IMR-90 (cell line): Measurements from ENCODE around the gene DOK3. TPM values are rescaled to one million over a fixed set of nuclear protein-coding genes. Genes with fewer than 3 reads are reported as not detected.
A peak's percentile ranks its signal among the peaks of the same experiment; 100 is the strongest.

Experiments
- ATAC-seq: fragments of 200-7000 bp; cut with Tn5 transposase; 2 replicates; pipeline ENCODE4 v1.9.1; 2020; ENCODE audit warnings: low read depth, mild to moderate bottlenecking, moderate library complexity
- BruUV-seq: library from RNA; stranded (reverse); fragments of 400-500 nt; replicated peaks from 2 replicates; lab custom pipeline; 2021; lab: Mats Ljungman, UMichigan
- CTCF ChIA-PET: fragments of 300-600 bp; formaldehyde crosslinking; extraction: SDS; loops from one replicate; lab custom pipeline; 2021; ENCODE audit warnings: antibody characterized with exemption; lab: Yijun Ruan, JAX
- POLR2A ChIA-PET: fragments of 300-600 bp; sonication (Branson Sonifier 250); formaldehyde crosslinking; loops from one replicate; lab custom pipeline; 2022; ENCODE audit warnings: antibody characterized with exemption; ENCODE audit not compliant: unreplicated experiment; lab: Charles Lee
- DNase-seq: peaks from one replicate; pipeline ENCODE4 v3.0.0; 2013
- H2AFZ ChIP-seq: replicated peaks from 2 replicates; pipeline ENCODE3; 2013; ENCODE audit warnings: low read length, mild to moderate bottlenecking; ENCODE audit not compliant: poor library complexity
- H2AK5ac ChIP-seq: 2 replicates; pipeline ENCODE4 v1.6.1; 2013; ENCODE audit warnings: low read depth, low read length, inconsistent platforms
- H2AK9ac ChIP-seq: replicated peaks from 2 replicates; pipeline ENCODE3; 2013; ENCODE audit warnings: mild to moderate bottlenecking, low read depth, low read length, moderate library complexity; ENCODE audit not compliant: poor library complexity
- H2BK120ac ChIP-seq: 2 replicates; pipeline ENCODE4 v1.6.1; 2013; ENCODE audit warnings: low read depth, low read length, inconsistent platforms
- H2BK15ac ChIP-seq: 3 replicates; pipeline ENCODE4 v1.6.1; 2013; ENCODE audit warnings: low read depth, low read length, inconsistent platforms
- H2BK20ac ChIP-seq: 2 replicates; pipeline ENCODE4 v1.6.1; 2013; ENCODE audit warnings: low read depth, mild to moderate bottlenecking, inconsistent platforms, low read length, moderate library complexity
- H2BK5ac ChIP-seq: 2 replicates; pipeline ENCODE4 v1.6.1; 2013; ENCODE audit warnings: mild to moderate bottlenecking, low read depth, low read length, inconsistent platforms; ENCODE audit not compliant: poor library complexity, severe bottlenecking
- H3K14ac ChIP-seq: replicated peaks from 2 replicates; pipeline ENCODE4 v1.6.1; 2013; ENCODE audit warnings: low read depth, low read length, inconsistent platforms
- H3K18ac ChIP-seq: 2 replicates; pipeline ENCODE4 v1.6.1; 2013; ENCODE audit warnings: low read depth, low read length, control low read depth
- H3K23ac ChIP-seq: 2 replicates; pipeline ENCODE4 v1.6.1; 2013; ENCODE audit warnings: low read depth, low read length, inconsistent platforms
- H3K27ac ChIP-seq: 2 replicates; pipeline ENCODE4 v1.5.1; 2013; ENCODE audit warnings: mild to moderate bottlenecking, control low read depth, low read length; ENCODE audit not compliant: insufficient read depth
- H3K27me3 ChIP-seq: 2 replicates; pipeline ENCODE4 v1.6.1; 2013; ENCODE audit warnings: low read length; ENCODE audit not compliant: control insufficient read depth, insufficient read depth
- H3K36me3 ChIP-seq: 2 replicates; pipeline ENCODE4 v1.6.1; 2013; ENCODE audit warnings: low read length, mixed read lengths; ENCODE audit not compliant: control insufficient read depth, insufficient read depth
- H3K4ac ChIP-seq: 2 replicates; pipeline ENCODE4 v1.6.1; 2013; ENCODE audit warnings: low read depth, low read length, inconsistent platforms
- H3K4me1 ChIP-seq: 2 replicates; pipeline ENCODE4 v1.6.1; 2013; ENCODE audit warnings: low read length, mixed read lengths; ENCODE audit not compliant: control insufficient read depth, insufficient read depth
- H3K4me2 ChIP-seq: 2 replicates; pipeline ENCODE4 v1.6.1; 2013; ENCODE audit warnings: low read depth, mild to moderate bottlenecking, control low read depth, low read length, moderate library complexity
- H3K4me3 ChIP-seq: 2 replicates; pipeline ENCODE4 v1.5.1; 2013; ENCODE audit warnings: low read depth, mild to moderate bottlenecking, control low read depth, low read length, moderate library complexity; ENCODE audit not compliant: insufficient read depth
- H3K56ac ChIP-seq: 2 replicates; pipeline ENCODE4 v1.6.1; 2013; ENCODE audit warnings: low read length, inconsistent platforms; ENCODE audit not compliant: insufficient read depth; ENCODE audit errors: extremely low read depth
- H3K79me1 ChIP-seq, 2 experiments: 2 replicates each; pipeline ENCODE4 v1.6.1; 2013; ENCODE audit warnings: low read length in 2 of 2, inconsistent platforms in 1 of 2, low read depth in 1 of 2
- H3K9ac ChIP-seq: 2 replicates; pipeline ENCODE4 v1.6.1; 2013; ENCODE audit warnings: low read depth, low read length, control low read depth
- H3K9me1 ChIP-seq: 2 replicates; pipeline ENCODE4 v1.6.1; 2013; ENCODE audit warnings: low read length, inconsistent platforms; ENCODE audit not compliant: insufficient read depth
- H3K9me3 ChIP-seq: 2 replicates; pipeline ENCODE4 v1.6.1; 2013; ENCODE audit warnings: low read length; ENCODE audit not compliant: control insufficient read depth, insufficient read depth
- H4K20me1 ChIP-seq: 2 replicates; pipeline ENCODE4 v1.6.1; 2013; ENCODE audit warnings: low read length, inconsistent platforms; ENCODE audit not compliant: insufficient read depth
- H4K5ac ChIP-seq: 2 replicates; pipeline ENCODE4 v1.6.1; 2013; ENCODE audit warnings: mild to moderate bottlenecking, low read depth, low read length, control low read depth
- H4K8ac ChIP-seq, 2 experiments: 2 replicates each; pipeline ENCODE4 v1.6.1; 2013; ENCODE audit warnings: low read depth in 2 of 2, low read length in 2 of 2, control low read depth in 1 of 2, inconsistent platforms in 1 of 2
- H4K91ac ChIP-seq: 2 replicates; pipeline ENCODE4 v1.6.1; 2013; ENCODE audit warnings: low read depth, low read length, inconsistent platforms; ENCODE audit not compliant: insufficient read depth
- BHLHE40 ChIP-seq: fragments of 150-350 bp; IDR thresholded peaks from 2 replicates; pipeline ENCODE4 v1.6.1; 2016; ENCODE audit warnings: mild to moderate bottlenecking, low read depth, low read length
- CHD1 ChIP-seq: IDR thresholded peaks from 2 replicates; pipeline ENCODE4 v1.6.1; 2012; ENCODE audit warnings: low read depth, low read length, improper control_type of control experiment
- FOS ChIP-seq: fragments of 150-350 bp; IDR thresholded peaks from 2 replicates; pipeline ENCODE4 v1.6.1; 2016; ENCODE audit warnings: low read depth, low read length
- MAFK ChIP-seq: IDR thresholded peaks from 2 replicates; pipeline ENCODE4 v1.6.1; 2012; ENCODE audit warnings: low read depth, low read length, improper control_type of control experiment
- MAZ ChIP-seq: IDR thresholded peaks from 2 replicates; pipeline ENCODE4 v1.6.1; 2012; ENCODE audit warnings: low read depth, mild to moderate bottlenecking, low read length, improper control_type of control experiment, moderate library complexity, borderline replicate concordance
- MXI1 ChIP-seq: IDR thresholded peaks from 2 replicates; pipeline ENCODE4 v1.6.1; 2012; ENCODE audit warnings: low read depth, mild to moderate bottlenecking, low read length, moderate library complexity, borderline replicate concordance
- NFE2L2 ChIP-seq: fragments of 150-350 bp; IDR thresholded peaks from 2 replicates; pipeline ENCODE4 v1.6.1; 2016; ENCODE audit warnings: low read depth, mild to moderate bottlenecking, low read length
- RCOR1 ChIP-seq: IDR thresholded peaks from 2 replicates; pipeline ENCODE4 v1.6.1; 2012; ENCODE audit warnings: mild to moderate bottlenecking, low read length, improper control_type of control experiment; ENCODE audit not compliant: insufficient replicate concordance
- USF2 ChIP-seq: fragments of 150-350 bp; IDR thresholded peaks from 2 replicates; pipeline ENCODE4 v1.6.1; 2017; ENCODE audit warnings: mild to moderate bottlenecking, antibody characterized with exemption, low read length, low read depth
- WGBS, 2 experiments: methylation state at CpG; one replicate each; pipeline versions ENCODE4 v1.1.5 to v1.1.7; 2013; ENCODE audit warnings: missing lambda C conversion rate in 2 of 2; ENCODE audit not compliant: insufficient read length in 1 of 2; ENCODE audit errors: extremely low coverage in 2 of 2; 5-methylcytosine and 5-hydroxymethylcytosine counted together
- dilution Hi-C: fragments of 300-500 bp; cut with HindIII; formaldehyde crosslinking; loops from one replicate; pipeline ENCODE4 v1.14.3; 2018; ENCODE audit warnings: low sequenced_read_pairs; ENCODE audit not compliant: unreplicated experiment
- in situ Hi-C: fragments of 300-500 bp; cut with MboI; formaldehyde crosslinking; loops from 3 replicates; pipeline ENCODE4 v1.14.3; 2019; ENCODE audit warnings: low sequenced_read_pairs, inconsistent platforms, mixed read lengths
- intact Hi-C: fragments of 100-400 bp; cut with micrococcal nuclease; formaldehyde crosslinking; loops from 2 replicates; pipeline ENCODE4 v1.10.0; 2022
- polyA plus RNA-seq, 3 experiments: library from polyadenylated mRNA; depleted of rRNA; stranded (reverse); fragments of >200 nt; gene quantifications; 2 replicates each; pipeline ENCODE4 v1.2.3, GENCODE V29; 2012; ENCODE audit warnings: low replicate concordance in 1 of 3
- total RNA-seq: library from RNA; depleted of rRNA; stranded (reverse); fragments of >200 nt; gene quantifications from 2 replicates; pipeline ENCODE4 v1.2.3, GENCODE V29; 2012
- TF ChIP-seq, protein P1 (sequence below): conservative IDR thresholded peaks from 2 replicates; pipeline ENCODE4 v1.5.1; 2012; ENCODE audit warnings: mild to moderate bottlenecking, low read depth, low read length, improper control_type of control experiment

Gene DOK3
- total and polyA plus RNA-seq, 2 of the 4 experiments (the other 2 are of a cell fraction): 0.54 to 3.9 TPM

DNA sequence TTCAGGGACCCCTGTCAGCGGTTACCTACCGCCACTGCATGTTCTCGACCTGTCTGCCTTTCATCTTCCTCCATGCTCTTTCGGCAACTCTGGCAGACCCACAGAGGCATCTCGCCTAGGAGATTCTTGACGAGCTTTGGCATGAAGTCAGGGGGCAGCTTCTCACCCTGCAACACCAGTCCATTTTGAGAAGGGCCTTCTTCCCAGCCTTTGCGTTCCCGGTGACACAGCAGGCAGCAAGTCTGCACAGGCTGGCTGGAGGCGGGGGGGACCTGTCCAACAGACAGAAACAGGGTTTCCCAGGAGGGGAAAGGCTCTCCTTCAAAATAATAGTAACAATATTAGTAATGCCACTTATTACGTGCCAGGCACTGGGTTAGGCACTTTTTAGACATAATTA is 29.2 kb upstream of the DOK3 start:
- Histone ChIP-seq H3K27me3 (no peaks in the 10 kb centered on the region), H4K8ac (peak overlapping the region; percentile 8 to 94; a peak in 2 of 4 replicates), H3K79me1 (peaks cover 49 to 78% of the 10 kb centered on the region in 2 experiments), H3K4me2 (no peak overlapping the region), H3K4ac (peak overlapping the region; percentile 91; the same call in 1 of the 2 replicates), H4K91ac (peak overlapping the region; percentile 75), H2AK9ac (peak overlapping the region; percentile 33), H4K20me1 (peaks cover 37% of the 10 kb centered on the region), H3K9ac (no peak overlapping the region), H3K9me3 (no peaks in the 10 kb centered on the region), H3K4me1 (peaks cover 30% of the 10 kb centered on the region), H3K36me3 (peaks cover 35% of the 10 kb centered on the region), H3K18ac (no peak overlapping the region; the same call in 1 of the 2 replicates), H3K23ac (peak overlapping the region; percentile 95; the same call in 1 of the 2 replicates), H3K14ac (0 out of 2 replicates have a peak overlapping the region, but pooled peaks have one; percentile 70), H2BK5ac (peak overlapping the region; percentile 89), H2BK20ac (no peak overlapping the region), H2BK15ac (peak overlapping the region; percentile 43; the same call in 2 of the 3 replicates), H4K5ac (peak overlapping the region; percentile 95; the same call in 1 of the 2 replicates), H3K27ac (peak overlapping the region; percentile 89; the same call in 1 of the 2 replicates), H3K9me1 (peaks cover 27% of the 10 kb centered on the region), H2BK120ac (peak overlapping the region; percentile 91; the same call in 1 of the 2 replicates), H2AFZ (no peak overlapping the region), H3K4me3 (no peak overlapping the region), H3K56ac (no peak overlapping the region), H2AK5ac (peak overlapping the region; percentile 97; the same call in 1 of the 2 replicates)
- WGBS, 2 experiments: 100% methylated on average over 2 of the region's 10 CpGs; no CpG with 5 or more reads in 1 of the 2 experiments
- ChIA-PET CTCF (interaction anchor here (0.7 to 1.8 kb wide), 2 partner anchors 12 to 38 kb away, joined by 4 to 6 read pairs; no protein-coding TSS in a partner anchor), POLR2A (no interaction called here)
- no peak for DNase-seq
- TF ChIP-seq NFE2L2: no peak
- TF ChIP-seq, protein P1, sequence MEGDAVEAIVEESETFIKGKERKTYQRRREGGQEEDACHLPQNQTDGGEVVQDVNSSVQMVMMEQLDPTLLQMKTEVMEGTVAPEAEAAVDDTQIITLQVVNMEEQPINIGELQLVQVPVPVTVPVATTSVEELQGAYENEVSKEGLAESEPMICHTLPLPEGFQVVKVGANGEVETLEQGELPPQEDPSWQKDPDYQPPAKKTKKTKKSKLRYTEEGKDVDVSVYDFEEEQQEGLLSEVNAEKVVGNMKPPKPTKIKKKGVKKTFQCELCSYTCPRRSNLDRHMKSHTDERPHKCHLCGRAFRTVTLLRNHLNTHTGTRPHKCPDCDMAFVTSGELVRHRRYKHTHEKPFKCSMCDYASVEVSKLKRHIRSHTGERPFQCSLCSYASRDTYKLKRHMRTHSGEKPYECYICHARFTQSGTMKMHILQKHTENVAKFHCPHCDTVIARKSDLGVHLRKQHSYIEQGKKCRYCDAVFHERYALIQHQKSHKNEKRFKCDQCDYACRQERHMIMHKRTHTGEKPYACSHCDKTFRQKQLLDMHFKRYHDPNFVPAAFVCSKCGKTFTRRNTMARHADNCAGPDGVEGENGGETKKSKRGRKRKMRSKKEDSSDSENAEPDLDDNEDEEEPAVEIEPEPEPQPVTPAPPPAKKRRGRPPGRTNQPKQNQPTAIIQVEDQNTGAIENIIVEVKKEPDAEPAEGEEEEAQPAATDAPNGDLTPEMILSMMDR: no peak
- no peak for TF ChIP-seq MXI1
- no peak for TF ChIP-seq FOS
- TF ChIP-seq USF2: no peak
- no peak for TF ChIP-seq BHLHE40
- TF ChIP-seq MAZ: no peak
- no peak for TF ChIP-seq CHD1
- TF ChIP-seq MAFK: no peak
- TF ChIP-seq RCOR1: no peak
- intact Hi-C loops: no loop called here
- in situ Hi-C loops: no loop called here
- dilution Hi-C loops: no loop called here
- no peak for ATAC-seq
- no TSS peak for BruUV-seq
